ENCODE measurements around the gene C6orf141.

C6orf141 gene

GRCh38 chr6:49550492-49551077 lies at the start of gene C6orf141:
TSS of gene C6orf141 (plus strand) at chr6:49550668. CDS start at chr6:49550793, 125 bp downstream.
- Histone ChIP-seq H3K4me1 (ENCODE audit: control insufficient read depth, insufficient read depth, low read length) (no peaks in the 10 kb centered on the region), H3K9me3 (ENCODE audit: control insufficient read depth, insufficient read depth, low read length) (no peaks in the 10 kb centered on the region), H3K27ac (ENCODE audit: low read length) (no peak within 1 kb of the TSS), H3K4me3 (ENCODE audit: low read length) (peak within 1 kb of the TSS; percentile 16; the same call in 1 of the 2 replicates), H3K27me3 (ENCODE audit: control insufficient read depth, insufficient read depth, low read length) (no peaks in the 10 kb centered on the region), H3K36me3 (ENCODE audit: control insufficient read depth, insufficient read depth, low read length) (no peaks in the 10 kb centered on the region)
- no peak for DNase-seq (ENCODE audit: low read depth, low spot score)
- WGBS (ENCODE audit: insufficient coverage, insufficient read length), result no CpG with 5 or more reads among the region's 42 CpGs

- DNase-seq (ENCODE audit: low read depth, low spot score), result no peak
- Histone ChIP-seq H3K4me3 (ENCODE audit: low read length) (no peak overlapping the region), H3K27me3 (ENCODE audit: control insufficient read depth, insufficient read depth, low read length) (no peaks in the 10 kb centered on the region), H3K4me1 (ENCODE audit: control insufficient read depth, insufficient read depth, low read length) (no peaks in the 10 kb centered on the region), H3K27ac (ENCODE audit: low read length) (no peak overlapping the region), H3K36me3 (ENCODE audit: control insufficient read depth, insufficient read depth, low read length) (no peaks in the 10 kb centered on the region), H3K9me3 (ENCODE audit: control insufficient read depth, insufficient read depth, low read length) (no peaks in the 10 kb centered on the region)
- WGBS (ENCODE audit: insufficient coverage, insufficient read length), result no CpG with 5 or more reads among the region's 5 CpGs
These were observed 45.8 kb upstream of the C6orf141 start for GRCh38 chr6:49504666-49505065.

GRCh38 chr6:49506569-49507111 lies 43.8 kb upstream of the C6orf141 start:
- no peaks in the 10 kb centered on the region for H3K4me1 ChIP-seq (ENCODE audit: control insufficient read depth, insufficient read depth, low read length)
- H3K4me3 ChIP-seq (ENCODE audit: low read length), result no peak overlapping the region
- no peaks in the 10 kb centered on the region for H3K9me3 ChIP-seq (ENCODE audit: control insufficient read depth, insufficient read depth, low read length)
- no peaks in the 10 kb centered on the region for H3K36me3 ChIP-seq (ENCODE audit: control insufficient read depth, insufficient read depth, low read length)
- H3K27ac ChIP-seq (ENCODE audit: low read length), result no peak overlapping the region
- H3K27me3 ChIP-seq (ENCODE audit: control insufficient read depth, insufficient read depth, low read length), result no peaks in the 10 kb centered on the region
- DNase-seq (ENCODE audit: low read depth, low spot score), result no peak
- WGBS (ENCODE audit: insufficient coverage, insufficient read length), result no CpG with 5 or more reads among the region's 5 CpGs

DNA sequence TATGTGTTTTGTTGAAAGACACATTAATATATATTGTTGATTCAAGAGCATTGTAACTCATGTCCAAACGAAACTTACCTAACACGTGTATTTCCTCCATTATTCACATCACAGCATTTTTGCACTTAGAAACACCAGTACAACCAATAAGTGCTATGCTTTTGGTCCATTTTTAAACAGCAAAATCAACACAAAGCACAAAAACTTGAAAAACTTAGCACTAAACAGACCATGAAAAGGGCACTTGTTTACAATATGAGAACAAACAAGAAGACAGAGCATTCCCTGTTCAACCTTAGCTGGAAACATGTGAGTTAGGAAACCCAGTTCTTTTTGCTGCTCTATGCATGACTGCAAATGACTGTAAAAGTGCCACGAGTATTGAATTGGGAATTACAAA lies 41.1 kb upstream of the C6orf141 start:
- Histone ChIP-seq H3K27me3 (ENCODE audit: control insufficient read depth, insufficient read depth, low read length) (no peaks in the 10 kb centered on the region), H3K9me3 (ENCODE audit: control insufficient read depth, insufficient read depth, low read length) (no peaks in the 10 kb centered on the region), H3K4me1 (ENCODE audit: control insufficient read depth, insufficient read depth, low read length) (no peaks in the 10 kb centered on the region), H3K36me3 (ENCODE audit: control insufficient read depth, insufficient read depth, low read length) (no peaks in the 10 kb centered on the region), H3K27ac (ENCODE audit: low read length) (no peak overlapping the region), H3K4me3 (ENCODE audit: low read length) (no peak overlapping the region)
- no peak for DNase-seq (ENCODE audit: low read depth, low spot score)
- WGBS (ENCODE audit: insufficient coverage, insufficient read length), result no CpG with 5 or more reads among the region's 3 CpGs

DNA sequence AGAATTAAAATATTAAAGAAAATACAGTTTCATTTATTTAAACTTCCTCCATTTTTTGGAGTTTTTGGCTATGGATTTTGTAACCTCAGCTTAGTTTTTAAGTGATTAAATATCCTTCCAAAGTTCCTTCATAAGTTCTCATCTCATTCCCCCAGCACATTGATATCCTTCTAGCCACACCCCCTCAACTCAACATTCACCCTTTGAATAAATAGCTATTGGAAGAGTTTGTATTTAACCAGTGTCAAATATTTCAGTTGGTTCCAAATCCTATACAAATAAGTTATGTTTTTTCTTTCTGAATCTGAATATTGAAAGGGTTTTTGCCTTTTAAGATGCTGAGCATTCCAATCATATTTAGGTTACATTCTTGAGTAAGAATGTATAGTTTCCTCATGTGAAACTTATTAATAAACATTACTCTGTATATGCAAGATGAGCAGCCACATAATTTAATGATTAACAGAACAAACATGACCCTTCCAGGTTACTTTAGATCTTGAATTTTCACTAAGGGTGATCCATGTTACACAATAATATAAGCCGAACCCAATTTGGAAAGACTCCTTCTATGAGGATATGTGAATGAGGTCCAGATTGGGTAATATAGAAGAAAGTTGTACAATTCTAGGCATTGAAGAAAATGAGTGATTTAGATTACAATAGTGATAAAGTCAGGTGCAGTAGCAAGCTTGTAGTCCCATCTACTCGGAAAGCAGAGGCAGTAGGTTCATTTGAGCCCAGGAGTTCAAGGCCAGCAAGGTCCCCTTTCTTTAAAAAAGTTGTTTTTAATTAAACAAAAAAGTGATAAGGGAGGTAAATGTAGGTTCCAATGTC lies 37.1 kb upstream of the C6orf141 start:
- no peak for DNase-seq (ENCODE audit: low read depth, low spot score)
- no peaks in the 10 kb centered on the region for H3K9me3 ChIP-seq (ENCODE audit: control insufficient read depth, insufficient read depth, low read length)
- no peaks in the 10 kb centered on the region for H3K4me1 ChIP-seq (ENCODE audit: control insufficient read depth, insufficient read depth, low read length)
- H3K27ac ChIP-seq (ENCODE audit: low read length), result no peak overlapping the region
- no CpG with 5 or more reads among the region's 2 CpGs for WGBS (ENCODE audit: insufficient coverage, insufficient read length)
- H3K4me3 ChIP-seq (ENCODE audit: low read length), result no peak overlapping the region
- no peaks in the 10 kb centered on the region for H3K27me3 ChIP-seq (ENCODE audit: control insufficient read depth, insufficient read depth, low read length)
- no peaks in the 10 kb centered on the region for H3K36me3 ChIP-seq (ENCODE audit: control insufficient read depth, insufficient read depth, low read length)

GRCh38 chr6:49514571-49515484 lies 35.6 kb upstream of the C6orf141 start:
- no peaks in the 10 kb centered on the region for H3K27me3 ChIP-seq (ENCODE audit: control insufficient read depth, insufficient read depth, low read length)
- WGBS (ENCODE audit: insufficient coverage, insufficient read length), result no CpG with 5 or more reads among the region's 8 CpGs
- DNase-seq (ENCODE audit: low read depth, low spot score), result no peak

GRCh38 chr6:49515485-49516146 lies 34.9 kb upstream of the C6orf141 start:
- Histone ChIP-seq H3K9me3 (ENCODE audit: control insufficient read depth, insufficient read depth, low read length) (no peaks in the 10 kb centered on the region), H3K36me3 (ENCODE audit: control insufficient read depth, insufficient read depth, low read length) (no peaks in the 10 kb centered on the region), H3K27ac (ENCODE audit: low read length) (no peak overlapping the region), H3K4me1 (ENCODE audit: control insufficient read depth, insufficient read depth, low read length) (no peaks in the 10 kb centered on the region), H3K27me3 (ENCODE audit: control insufficient read depth, insufficient read depth, low read length) (no peaks in the 10 kb centered on the region), H3K4me3 (ENCODE audit: low read length) (no peak overlapping the region)
- no peak for DNase-seq (ENCODE audit: low read depth, low spot score)
- WGBS (ENCODE audit: insufficient coverage, insufficient read length), result no CpG with 5 or more reads among the region's 10 CpGs

More at GRCh38 chr6:49514571-49515484, 35.6 kb upstream of the C6orf141 start:
- Histone ChIP-seq H3K9me3 (ENCODE audit: control insufficient read depth, insufficient read depth, low read length) (no peaks in the 10 kb centered on the region), H3K4me3 (ENCODE audit: low read length) (no peak overlapping the region), H3K27ac (ENCODE audit: low read length) (no peak overlapping the region), H3K4me1 (ENCODE audit: control insufficient read depth, insufficient read depth, low read length) (no peaks in the 10 kb centered on the region), H3K36me3 (ENCODE audit: control insufficient read depth, insufficient read depth, low read length) (no peaks in the 10 kb centered on the region)

DNA sequence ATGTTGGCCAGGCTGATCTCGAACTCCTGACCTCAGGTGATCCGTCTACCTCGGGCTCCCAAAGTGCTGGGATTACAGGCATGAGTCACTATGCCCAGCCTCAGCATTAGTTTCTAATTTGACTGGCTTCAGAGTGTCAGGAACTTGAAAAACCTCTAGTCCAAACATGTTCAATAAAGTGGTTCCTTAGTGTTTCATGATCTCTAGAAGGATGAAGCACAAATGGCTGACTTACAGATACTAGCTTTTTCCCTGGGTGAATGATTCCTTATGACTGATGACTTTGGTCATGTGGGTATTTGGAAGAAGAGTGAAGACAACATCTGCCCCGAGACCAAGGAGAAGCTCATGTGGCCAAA lies 34.3 kb upstream of the C6orf141 start:
- Histone ChIP-seq H3K27ac (ENCODE audit: low read length) (no peak overlapping the region), H3K4me1 (ENCODE audit: control insufficient read depth, insufficient read depth, low read length) (no peaks in the 10 kb centered on the region), H3K4me3 (ENCODE audit: low read length) (no peak overlapping the region), H3K27me3 (ENCODE audit: control insufficient read depth, insufficient read depth, low read length) (no peaks in the 10 kb centered on the region), H3K9me3 (ENCODE audit: control insufficient read depth, insufficient read depth, low read length) (no peaks in the 10 kb centered on the region), H3K36me3 (ENCODE audit: control insufficient read depth, insufficient read depth, low read length) (no peaks in the 10 kb centered on the region)
- no peak for DNase-seq (ENCODE audit: low read depth, low spot score)
- WGBS (ENCODE audit: insufficient coverage, insufficient read length), result no CpG with 5 or more reads among the region's 4 CpGs

DNA sequence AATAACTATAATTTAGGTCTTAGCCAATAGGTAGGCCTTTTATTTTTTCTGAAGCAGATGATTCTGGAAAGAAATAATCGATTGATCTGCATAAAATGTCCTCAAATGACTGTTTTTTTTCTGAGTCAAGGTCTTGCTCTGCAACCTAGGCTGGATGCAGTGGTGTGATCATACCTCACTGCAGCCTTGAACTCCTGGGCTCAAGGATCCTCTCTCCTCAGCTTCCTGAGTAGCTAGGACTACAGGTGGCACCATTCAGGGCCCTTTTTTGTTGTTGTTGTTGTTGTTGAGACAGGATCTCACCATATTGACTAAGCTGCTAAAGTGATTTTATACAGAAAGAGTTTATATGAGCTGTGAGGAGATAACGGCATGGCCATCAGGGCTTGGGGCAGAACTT lies 32.5 kb upstream of the C6orf141 start:
- Histone ChIP-seq H3K27ac (ENCODE audit: low read length) (no peak overlapping the region), H3K4me1 (ENCODE audit: control insufficient read depth, insufficient read depth, low read length) (no peaks in the 10 kb centered on the region), H3K36me3 (ENCODE audit: control insufficient read depth, insufficient read depth, low read length) (no peaks in the 10 kb centered on the region), H3K9me3 (ENCODE audit: control insufficient read depth, insufficient read depth, low read length) (no peaks in the 10 kb centered on the region), H3K27me3 (ENCODE audit: control insufficient read depth, insufficient read depth, low read length) (no peaks in the 10 kb centered on the region), H3K4me3 (ENCODE audit: low read length) (no peak overlapping the region)
- no peak for DNase-seq (ENCODE audit: low read depth, low spot score)
- WGBS (ENCODE audit: insufficient coverage, insufficient read length), result no CpG with 5 or more reads among the region's 2 CpGs

- Histone ChIP-seq H3K27ac (ENCODE audit: low read length) (no peak overlapping the region), H3K4me3 (ENCODE audit: low read length) (no peak overlapping the region), H3K4me1 (ENCODE audit: control insufficient read depth, insufficient read depth, low read length) (no peaks in the 10 kb centered on the region), H3K9me3 (ENCODE audit: control insufficient read depth, insufficient read depth, low read length) (no peaks in the 10 kb centered on the region), H3K27me3 (ENCODE audit: control insufficient read depth, insufficient read depth, low read length) (no peaks in the 10 kb centered on the region), H3K36me3 (ENCODE audit: control insufficient read depth, insufficient read depth, low read length) (no peaks in the 10 kb centered on the region)
- no CpG with 5 or more reads among the region's 1 CpG for WGBS (ENCODE audit: insufficient coverage, insufficient read length)
- no peak for DNase-seq (ENCODE audit: low read depth, low spot score)
These were observed 30.8 kb upstream of the C6orf141 start for GRCh38 chr6:49519660-49520059.
